DOHH2 (cell line): ENCODE data around the gene CHCHD6.

Source experiments
- H3F3A ChIP-seq: fragments of 200-600 bp; sonication (generic), shearing (Covaris generic); 2 replicates; pipeline ENCODE4 v1.6.0; 2016; ENCODE audit warnings: antibody characterized with exemption, mild to moderate bottlenecking; ENCODE audit not compliant: control insufficient read depth, insufficient read depth
- H3K27ac ChIP-seq: fragments of 200-600 bp; sonication (generic); 2 replicates; pipeline ENCODE4 v1.5.1; 2014; ENCODE audit warnings: low read depth, mild to moderate bottlenecking, low read length, moderate library complexity
- H3K27me3 ChIP-seq: fragments of 200-600 bp; sonication (generic); 2 replicates; pipeline ENCODE4 v1.6.1; 2014; ENCODE audit warnings: mild to moderate bottlenecking, low read length, mixed read lengths; ENCODE audit not compliant: control insufficient read depth
- H3K36me3 ChIP-seq: fragments of 200-600 bp; sonication (generic); 2 replicates; pipeline ENCODE4 v1.6.1; 2014; ENCODE audit warnings: mild to moderate bottlenecking, low read length, moderate library complexity, mixed read lengths; ENCODE audit not compliant: control insufficient read depth
- H3K4me1 ChIP-seq: fragments of 200-600 bp; sonication (generic); 2 replicates; pipeline ENCODE4 v1.6.1; 2014; ENCODE audit warnings: mild to moderate bottlenecking, low read length, mixed read lengths; ENCODE audit not compliant: control insufficient read depth
- H3K4me2 ChIP-seq: fragments of 200-600 bp; sonication (generic); 2 replicates; pipeline ENCODE4 v1.6.0; 2014; ENCODE audit warnings: mild to moderate bottlenecking, low read length, moderate library complexity
- H3K4me3 ChIP-seq: fragments of 200-600 bp; sonication (generic); 2 replicates; pipeline ENCODE4 v1.5.1; 2014; ENCODE audit warnings: mild to moderate bottlenecking, low read length, mixed read lengths
- H3K79me2 ChIP-seq: fragments of 200-600 bp; sonication (generic); 2 replicates; pipeline ENCODE4 v1.6.1; 2014; ENCODE audit warnings: mild to moderate bottlenecking, low read length, mixed read lengths; ENCODE audit not compliant: control insufficient read depth
- H3K9me2 ChIP-seq: fragments of 200-600 bp; sonication (generic); replicated peaks from 2 replicates; pipeline ENCODE4 v1.6.1; 2014; ENCODE audit warnings: mild to moderate bottlenecking, low read length, mixed read lengths; ENCODE audit not compliant: control insufficient read depth
- H3K9me3 ChIP-seq: fragments of 200-600 bp; sonication (generic); 2 replicates; pipeline ENCODE4 v1.6.1; 2014; ENCODE audit warnings: antibody characterized with exemption, low read length, mixed read lengths; ENCODE audit not compliant: control insufficient read depth, insufficient read depth
- H4K20me1 ChIP-seq: fragments of 200-600 bp; sonication (generic); 2 replicates; pipeline ENCODE4 v1.6.0; 2014; ENCODE audit warnings: low read depth, mild to moderate bottlenecking, antibody characterized with exemption, low read length, moderate library complexity; ENCODE audit not compliant: control insufficient read depth, insufficient read depth
- CTCF ChIP-seq: fragments of 200-600 bp; sonication (generic); IDR thresholded peaks from one replicate; pipeline ENCODE4 v1.5.1; 2014; ENCODE audit warnings: antibody characterized with exemption, mild to moderate bottlenecking, low read depth, low read length; ENCODE audit not compliant: poor library complexity, severe bottlenecking
- EZH2phosphoT487 ChIP-seq: fragments of 200-600 bp; sonication (generic); IDR thresholded peaks from 2 replicates; pipeline ENCODE4 v1.6.1; 2017; ENCODE audit warnings: borderline replicate concordance, mild to moderate bottlenecking, antibody characterized with exemption, low read length, moderate library complexity, mixed read lengths

Gene CHCHD6

DNA sequence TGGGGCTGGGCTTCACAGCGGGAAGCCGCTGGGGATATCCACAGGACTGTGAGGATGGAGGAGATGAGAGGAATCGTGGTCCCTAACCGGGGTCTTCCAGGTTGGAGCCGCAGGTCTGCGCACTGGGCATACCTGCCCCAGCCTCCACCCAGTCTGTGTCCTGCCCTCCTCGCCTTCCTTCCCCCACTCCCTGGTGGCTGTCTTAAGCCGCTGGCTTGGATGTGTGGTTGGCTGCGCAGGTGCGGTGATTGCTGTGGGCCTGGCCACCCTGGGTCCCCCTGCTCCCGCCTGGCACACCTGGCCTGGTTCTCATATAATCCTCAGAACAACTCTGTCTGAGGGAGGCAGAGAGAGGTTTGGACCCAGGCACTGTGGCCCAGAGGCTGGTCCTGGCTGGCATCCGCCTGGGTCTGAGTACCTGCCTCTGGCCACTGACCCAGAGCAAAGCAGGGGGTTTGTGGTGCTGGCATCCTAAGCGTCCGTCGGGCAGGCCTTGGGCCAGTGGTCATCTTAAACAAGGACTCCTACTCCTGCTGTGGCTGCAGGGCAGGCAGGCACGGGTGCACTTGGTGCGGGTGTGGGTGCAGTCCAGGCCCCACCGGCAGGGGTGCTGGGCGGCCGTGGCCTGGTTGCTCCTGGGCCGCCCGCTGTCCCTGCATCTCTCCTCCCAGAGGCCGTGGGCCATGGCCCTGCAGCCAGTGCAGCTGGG lies 297.6 kb downstream of the CHCHD6 start:
- Histone ChIP-seq H3K9me3 (no peaks in the 10 kb centered on the region), H3K27ac (no peak overlapping the region)
- TF ChIP-seq EZH2phosphoT487 (no peak), CTCF (no peak)

DNA sequence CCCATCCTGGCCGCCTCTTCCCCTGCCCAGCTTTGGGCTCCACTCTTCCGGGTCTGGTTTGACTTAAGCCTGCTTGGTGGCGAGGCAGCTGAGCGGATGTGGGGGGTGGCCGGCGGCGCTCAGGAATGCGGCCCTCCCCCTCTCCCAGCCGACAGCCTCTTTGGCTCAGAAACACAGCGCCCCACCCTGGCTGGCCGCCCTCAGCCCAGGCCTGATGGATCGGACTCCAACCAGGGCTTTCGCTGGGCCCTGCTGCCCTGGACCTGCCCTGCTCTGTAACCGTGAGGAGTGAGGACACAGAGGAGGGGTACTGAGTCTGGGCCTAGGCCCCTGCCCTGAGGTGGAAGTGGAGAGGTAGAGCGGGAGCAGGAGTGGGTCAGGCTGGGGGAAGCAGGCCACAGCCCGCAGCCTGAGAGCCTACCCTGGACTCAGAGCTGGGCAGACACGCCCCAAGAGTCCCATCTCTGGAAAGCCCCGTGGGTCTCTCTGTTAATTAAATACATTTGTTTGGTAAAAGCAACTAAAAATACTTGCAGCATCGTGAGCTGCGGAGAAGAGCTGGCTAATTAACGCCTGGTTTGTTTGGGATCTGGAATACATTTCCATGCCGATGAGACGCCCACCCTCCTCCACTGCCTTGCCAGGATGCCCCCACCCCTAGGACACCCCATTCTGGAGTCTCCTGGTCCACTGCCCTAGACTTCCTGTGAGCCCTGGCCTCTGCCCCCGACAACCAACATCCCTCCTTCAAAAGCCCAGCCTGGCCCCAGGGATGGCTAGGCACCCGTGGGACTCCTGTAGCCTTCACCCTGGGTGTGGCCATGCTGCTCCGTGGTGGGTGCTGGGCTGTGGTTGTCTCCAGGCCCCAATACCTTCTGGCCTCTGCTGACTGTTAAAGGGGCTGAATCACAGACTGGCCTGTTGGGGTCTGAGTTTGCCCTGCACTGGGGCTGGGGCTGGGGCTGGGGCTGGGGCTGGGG lies 298.4 kb downstream of the CHCHD6 start:
- no peaks in the 10 kb centered on the region for H3K4me1 ChIP-seq
- TF ChIP-seq EZH2phosphoT487 (no peak), CTCF (no peak)
- no peak overlapping the region for H3K4me3 ChIP-seq

More for the DNA sequence above, 297.6 kb downstream of the CHCHD6 start:
- Histone ChIP-seq H3K4me2 (no peak overlapping the region), H3K79me2 (no peaks in the 10 kb centered on the region), H3K9me2 (no peaks in the 10 kb centered on the region), H3K4me1 (no peaks in the 10 kb centered on the region), H4K20me1 (no peaks in the 10 kb centered on the region), H3F3A (no peaks in the 10 kb centered on the region), H3K36me3 (no peaks in the 10 kb centered on the region), H3K27me3 (no peaks in the 10 kb centered on the region), H3K4me3 (no peak overlapping the region)

GRCh38 chr3:127003175-127003555 lies 299.1 kb downstream of the CHCHD6 start:
- no peaks in the 10 kb centered on the region for H3K27me3 ChIP-seq
- no peaks in the 10 kb centered on the region for H3K36me3 ChIP-seq
- TF ChIP-seq CTCF = no peak
- no peak for TF ChIP-seq EZH2phosphoT487
- H3F3A ChIP-seq = no peaks in the 10 kb centered on the region
- no peaks in the 10 kb centered on the region for H3K9me3 ChIP-seq
- H3K4me2 ChIP-seq = no peak overlapping the region
- no peak overlapping the region for H3K27ac ChIP-seq
- H3K79me2 ChIP-seq = no peaks in the 10 kb centered on the region
- H3K4me1 ChIP-seq = no peaks in the 10 kb centered on the region
- no peaks in the 10 kb centered on the region for H4K20me1 ChIP-seq
- no peaks in the 10 kb centered on the region for H3K9me2 ChIP-seq
- H3K4me3 ChIP-seq = no peak overlapping the region

More for the DNA sequence above, 298.4 kb downstream of the CHCHD6 start:
- Histone ChIP-seq H3K79me2 (no peaks in the 10 kb centered on the region), H3K27ac (no peak overlapping the region), H3K36me3 (no peaks in the 10 kb centered on the region), H3K9me3 (no peaks in the 10 kb centered on the region), H3F3A (no peaks in the 10 kb centered on the region), H4K20me1 (no peaks in the 10 kb centered on the region), H3K9me2 (no peaks in the 10 kb centered on the region), H3K4me2 (no peak overlapping the region), H3K27me3 (no peaks in the 10 kb centered on the region)
